Femur (tissue), 1 donor: Measurements from ENCODE around the gene INPP1.
"Not testable (repeated sequence)": the region's sequence is repeated elsewhere in the genome, so short reads cannot be mapped to it uniquely, and the experiment has no call there.

Source experiments
- DNase-seq: peaks from one replicate; pipeline ENCODE4 v3.0.0-alpha.2; 2017

Gene INPP1

DNA sequence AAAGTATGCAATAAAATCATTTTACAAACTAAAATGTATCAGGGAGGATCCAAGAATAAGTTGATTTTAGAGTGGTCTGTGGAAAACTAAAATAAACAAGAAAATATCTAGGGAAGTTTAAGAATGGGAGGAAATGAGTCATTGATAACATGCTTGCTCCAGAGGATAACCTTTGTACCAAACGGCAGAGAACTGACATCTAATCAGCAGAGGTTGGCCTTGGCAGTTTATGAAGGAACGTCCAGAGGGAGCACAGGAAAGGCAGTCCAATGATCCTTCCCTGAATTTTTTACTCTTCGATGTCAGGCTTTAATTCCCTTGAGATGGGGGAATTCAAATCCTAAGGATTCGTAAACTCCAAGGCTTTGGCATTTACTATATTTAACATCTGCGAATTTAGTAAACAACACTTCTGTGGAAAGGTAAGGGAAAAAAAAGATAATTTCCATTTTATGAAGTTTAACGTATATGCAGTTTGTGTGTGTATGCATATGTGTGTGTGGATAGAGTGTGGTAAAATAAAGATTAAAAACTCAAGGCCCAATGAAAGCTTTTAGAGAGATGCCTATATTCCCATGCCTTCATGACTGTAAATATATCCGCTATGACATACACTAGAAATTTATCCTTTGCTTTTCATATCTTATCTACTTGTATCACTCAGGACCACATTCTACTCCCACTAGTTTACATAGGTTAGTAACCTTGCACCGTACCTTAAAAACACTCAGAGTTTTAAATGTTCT lies 8.7 kb upstream of the INPP1 start:
- DNase-seq: no peak

DNA sequence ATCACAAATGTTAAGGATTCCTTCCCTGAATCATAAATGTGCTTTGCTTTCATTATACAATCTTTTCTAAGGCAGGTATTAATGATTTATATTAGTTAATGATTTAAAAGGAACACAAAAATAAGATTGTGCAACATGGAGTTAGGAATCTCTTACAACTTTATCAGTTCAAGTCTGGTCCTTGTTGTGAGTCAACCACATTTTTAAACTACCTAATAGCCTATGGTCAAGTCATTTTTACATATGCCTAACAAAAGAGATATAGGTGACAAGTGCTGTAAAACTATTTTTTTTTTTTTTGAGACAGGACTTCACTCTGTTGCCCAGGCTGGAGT lies 8.2 kb upstream of the INPP1 start:
- DNase-seq: no peak

- not testable (repeated sequence) for DNase-seq
Measured at GRCh38 chr2:190335584-190335983, 7.8 kb upstream of the INPP1 start.

DNA sequence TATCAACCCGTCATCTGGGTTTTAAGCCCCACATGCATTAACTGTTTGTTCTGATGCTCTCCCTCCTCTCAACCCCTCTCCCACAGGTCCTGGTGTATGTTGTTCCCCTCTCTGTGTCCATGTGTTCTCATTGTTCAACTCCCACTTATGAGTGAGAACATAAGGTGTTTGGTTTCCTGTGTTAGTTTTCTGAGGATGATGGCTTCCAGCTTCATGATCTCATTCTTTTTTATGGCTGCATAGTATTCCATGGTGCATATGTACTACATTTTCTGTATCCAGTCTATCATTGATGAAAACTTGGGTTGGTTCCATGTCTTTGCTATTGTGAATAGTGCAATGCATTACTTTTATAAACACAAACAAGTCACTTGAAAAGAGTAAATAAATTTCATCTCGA lies 7.0 kb upstream of the INPP1 start:
- no peak for DNase-seq

DNA sequence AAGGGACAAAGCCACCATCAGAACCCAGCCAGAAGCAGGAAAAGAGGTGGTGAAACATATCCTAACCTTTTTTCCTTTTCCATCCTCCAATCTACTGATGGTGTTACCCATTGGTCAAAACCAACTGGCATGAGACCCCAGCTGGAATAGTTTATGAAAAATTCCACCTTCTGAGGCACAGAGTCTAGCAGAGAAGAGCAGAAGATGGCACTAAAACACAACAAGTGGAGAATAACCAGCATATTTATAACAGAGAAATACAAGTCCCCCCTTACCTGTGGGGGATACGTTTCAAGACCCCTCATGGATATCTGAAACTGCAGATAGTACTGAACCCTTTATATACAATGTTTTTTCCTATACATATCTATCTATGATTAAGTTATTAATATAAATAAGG lies 4.9 kb upstream of the INPP1 start:
- no peak for DNase-seq

DNA sequence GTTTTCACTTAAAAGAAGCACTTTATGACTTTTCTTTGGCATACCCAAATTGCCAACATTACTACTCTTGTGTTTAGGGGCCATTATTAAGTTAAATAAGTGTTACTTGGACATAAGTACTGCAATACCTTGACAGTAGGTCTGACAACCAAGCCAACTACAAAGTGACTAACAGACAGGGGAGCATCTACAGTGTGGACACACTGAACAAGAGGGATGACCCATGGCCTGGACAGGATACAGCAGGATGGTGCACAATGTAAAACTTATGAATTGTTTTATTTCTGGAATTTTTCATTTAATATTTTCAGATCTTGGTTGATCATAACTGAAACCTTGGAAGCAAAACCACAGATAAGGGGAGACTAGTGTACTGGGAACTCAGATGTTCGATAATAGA lies 4.0 kb upstream of the INPP1 start:
- DNase-seq: no peak

- DNase-seq: no peak
Measured at GRCh38 chr2:190340369-190340768, 3.0 kb upstream of the INPP1 start.

GRCh38 chr2:190342611-190343010 lies 778 bp upstream of the INPP1 start:
- DNase-seq: peak; percentile 42

DNA sequence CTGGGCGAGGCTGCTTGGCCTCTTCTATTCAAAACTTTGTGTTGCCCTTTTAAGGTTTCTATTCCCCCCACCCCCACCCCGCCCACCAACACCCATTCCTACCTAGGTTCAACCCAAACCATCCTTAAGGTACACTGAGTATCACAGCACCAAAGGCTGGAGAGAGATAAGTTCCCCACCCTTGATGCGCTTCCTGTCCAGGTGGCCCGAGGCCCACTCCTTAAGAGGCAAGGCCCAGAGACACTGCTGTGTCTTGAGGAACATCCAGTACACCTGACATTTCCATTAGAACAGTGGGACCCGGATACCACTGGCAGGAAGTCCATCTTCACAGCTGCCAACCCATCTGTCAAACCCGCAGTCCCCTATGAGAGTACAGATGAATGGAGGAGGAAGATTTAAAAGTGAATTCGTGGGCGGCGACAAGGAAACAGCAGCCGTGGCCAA lies 277 bp upstream of the INPP1 start:
- DNase-seq: no peak

DNA sequence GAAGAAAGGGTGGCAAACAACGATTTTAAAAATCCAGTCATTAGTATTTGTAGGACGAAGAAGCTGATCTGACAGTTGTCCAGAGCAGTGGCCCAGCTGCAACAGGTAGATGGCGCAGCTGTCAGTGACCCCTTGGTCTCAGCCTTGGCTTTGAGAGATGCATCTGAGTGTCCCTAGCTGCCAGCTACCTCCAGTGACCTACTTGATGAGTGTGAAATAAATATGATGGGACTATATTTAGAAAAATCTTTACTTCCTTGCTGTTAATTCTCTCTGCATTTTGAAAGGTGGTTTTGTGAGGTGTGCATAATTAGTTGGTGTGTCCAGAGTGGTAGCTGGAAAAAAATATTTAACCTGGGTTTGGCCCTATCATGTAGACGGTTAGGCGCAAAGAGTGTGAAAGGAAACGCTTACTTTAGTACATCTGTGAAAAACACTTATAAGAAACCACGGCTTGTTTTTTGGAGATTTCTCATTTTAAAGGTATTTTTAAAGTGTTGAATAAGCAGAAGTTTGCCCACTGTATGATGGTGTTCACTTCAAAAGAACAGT lies 963 bp downstream of the INPP1 start:
- DNase-seq: peak; percentile 63

DNA sequence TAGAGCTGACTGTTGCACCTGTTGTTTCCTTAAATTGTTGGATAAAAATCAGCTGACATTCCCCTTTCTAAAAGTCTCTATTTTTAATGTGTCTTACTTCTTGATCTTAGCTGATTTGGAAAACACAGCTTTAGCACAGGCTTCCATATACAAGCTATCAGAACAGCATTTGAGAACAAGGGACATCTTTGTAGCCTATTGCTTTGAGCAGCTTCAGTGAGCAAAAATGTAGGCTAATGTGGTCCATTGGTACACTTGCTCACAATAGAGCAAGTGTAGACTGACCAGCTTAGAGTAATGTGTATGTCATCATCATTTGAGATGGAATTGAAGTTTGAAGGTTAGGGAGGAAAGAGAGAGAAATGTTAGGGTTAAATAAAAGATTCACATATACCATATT lies 7.0 kb downstream of the INPP1 start:
- DNase-seq: no peak

- DNase-seq: no peak
Measured at GRCh38 chr2:190351955-190352354, 8.6 kb downstream of the INPP1 start.

DNA sequence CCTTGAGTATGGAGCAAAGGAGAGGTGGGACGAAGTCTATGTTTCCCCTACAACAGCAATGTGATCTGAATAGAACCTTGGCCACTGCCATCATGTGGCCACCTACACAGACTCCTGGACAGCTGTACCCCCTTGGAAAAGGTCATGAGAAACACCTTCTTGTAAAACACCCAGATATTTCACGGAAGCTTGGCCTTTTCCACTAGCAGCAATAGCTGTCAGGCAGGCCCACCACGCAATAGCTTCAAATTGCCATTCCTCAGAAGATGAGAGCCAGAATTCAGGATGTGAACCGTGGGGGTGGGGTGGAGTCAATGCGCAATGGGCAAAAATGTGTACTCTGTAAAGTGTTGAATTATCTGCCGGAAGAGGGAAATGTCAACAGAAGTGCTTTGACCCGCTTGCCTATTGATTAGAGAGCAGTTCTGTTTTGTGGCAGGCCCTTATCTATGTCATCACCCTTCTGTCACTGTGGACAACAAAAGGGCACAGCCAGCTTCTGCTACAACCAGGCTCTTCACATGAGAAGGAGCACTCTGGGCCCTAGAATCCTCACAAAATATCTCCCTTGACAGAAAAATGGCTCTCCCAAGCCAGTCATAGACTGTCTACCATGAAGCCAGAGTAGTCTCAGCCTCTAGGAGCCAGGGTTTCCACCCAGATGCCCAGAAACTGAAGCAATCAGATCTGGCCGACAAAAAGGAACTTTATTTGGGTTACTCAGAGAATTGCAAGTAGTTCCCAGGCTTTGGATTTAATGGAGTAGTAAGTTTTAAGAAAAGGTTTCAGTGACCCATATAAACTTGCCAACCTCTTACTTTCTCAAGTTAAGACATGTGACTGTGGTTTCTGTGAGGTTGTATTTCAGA lies 9.5 kb downstream of the INPP1 start:
- DNase-seq: no peak

GRCh38 chr2:190353537-190353899 lies 10.1 kb downstream of the INPP1 start:
- DNase-seq: no peak

- DNase-seq: no peak
Measured at GRCh38 chr2:190354003-190354690, 10.8 kb downstream of the INPP1 start.

- no peak for DNase-seq
Measured at GRCh38 chr2:190355968-190356644, 12.7 kb downstream of the INPP1 start.

GRCh38 chr2:190357600-190357999 lies 14.2 kb downstream of the INPP1 start:
- DNase-seq: no peak

DNA sequence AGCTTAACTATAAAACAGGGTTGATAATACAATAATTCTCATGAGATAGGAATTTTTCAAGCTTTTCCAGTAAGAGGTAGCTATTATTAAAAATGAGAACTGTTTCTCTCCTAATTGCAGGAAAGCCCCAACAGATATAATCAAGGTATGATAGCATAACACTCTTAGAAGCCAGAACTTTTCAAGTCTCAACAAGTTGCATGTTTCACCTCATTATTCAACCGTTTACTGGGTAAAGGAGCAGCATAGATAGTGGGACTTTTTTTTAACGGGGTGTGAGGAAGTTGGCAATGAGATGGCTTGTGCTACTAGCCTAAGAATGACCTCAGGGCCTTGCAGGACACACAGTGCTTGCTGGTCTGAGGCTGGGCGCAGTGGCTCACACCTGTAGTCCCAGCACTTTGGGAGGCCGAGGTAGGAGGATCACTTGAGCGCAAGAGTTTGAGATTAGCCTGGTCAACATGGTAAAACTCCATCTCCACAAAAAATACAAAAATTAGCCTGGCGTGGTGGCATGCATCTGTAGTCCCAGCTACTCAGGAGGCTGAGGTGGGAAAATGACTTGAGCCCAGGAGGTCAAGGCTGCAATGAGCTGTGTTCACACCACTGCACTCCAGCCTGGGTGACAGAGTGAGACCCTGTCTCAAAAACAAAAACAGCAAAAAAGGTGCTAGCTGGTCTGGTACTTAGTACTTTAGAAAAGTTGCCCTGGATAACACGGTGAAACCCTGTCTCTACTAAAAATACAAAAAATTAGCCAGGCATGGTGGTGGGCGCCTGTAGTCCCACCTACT lies 15.5 kb downstream of the INPP1 start:
- DNase-seq: not testable (repeated sequence)

DNA sequence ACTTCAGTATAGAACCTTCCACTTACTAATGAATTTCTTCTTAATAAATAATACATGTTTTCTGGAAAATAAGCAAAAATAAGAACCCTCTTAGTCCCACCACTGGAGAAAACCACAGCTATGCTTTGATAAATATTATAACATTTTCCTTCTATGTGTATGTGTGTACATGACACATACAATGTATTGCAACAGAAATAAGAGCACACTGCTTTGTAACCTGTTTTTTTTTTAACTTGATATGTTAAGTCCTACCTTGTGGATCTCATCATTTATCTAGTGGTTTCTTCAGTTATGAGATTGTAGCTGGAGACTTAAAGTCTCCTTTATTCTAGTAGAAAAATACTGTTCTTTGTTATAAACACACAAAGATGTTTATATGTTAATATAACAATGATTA lies 17.2 kb downstream of the INPP1 start:
- no peak for DNase-seq

DNA sequence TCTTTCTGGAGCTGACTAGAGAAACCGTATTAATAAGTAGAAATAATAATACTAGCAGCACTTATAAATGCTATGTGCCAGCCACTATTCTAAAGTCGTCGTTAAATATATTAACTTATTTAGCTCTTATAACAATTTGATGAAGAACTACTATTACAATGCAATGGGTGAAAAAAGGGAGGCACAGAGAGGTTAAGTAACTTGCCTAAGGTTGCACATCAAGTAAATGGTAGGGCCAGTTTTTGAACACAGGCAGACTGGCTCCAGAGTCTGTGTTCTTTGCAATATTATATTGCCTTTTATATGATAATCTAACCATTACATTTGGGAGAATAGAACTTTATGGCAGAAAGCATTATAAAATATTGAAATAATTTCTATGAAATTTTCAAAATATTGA lies 17.6 kb downstream of the INPP1 start:
- no peak for DNase-seq

DNA sequence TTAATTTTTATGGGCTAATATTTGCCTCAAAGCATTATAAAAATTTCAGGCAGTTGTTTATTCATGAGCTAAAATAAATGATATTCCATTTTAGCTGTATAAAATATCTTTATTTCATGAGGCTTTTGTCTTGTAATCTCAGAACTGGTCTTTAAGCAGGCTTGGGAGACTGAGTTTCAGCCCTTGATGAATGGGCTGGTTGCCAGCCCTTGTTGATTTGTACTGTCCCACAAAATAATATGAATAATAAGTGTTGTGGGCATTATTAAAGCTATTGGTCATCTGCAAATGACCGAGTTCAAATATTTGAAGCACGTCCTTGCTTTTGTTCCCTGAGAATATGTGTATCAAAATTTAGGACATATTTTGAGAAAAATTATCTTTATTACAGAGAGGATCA lies 18.2 kb downstream of the INPP1 start:
- no peak for DNase-seq

- DNase-seq: no peak
Measured at GRCh38 chr2:190362894-190363293, 19.5 kb downstream of the INPP1 start.
